HFF-Myc (cell line): ENCODE measurements around the gene MRPL34.

ENCODE experiments used
- DNase-seq: peaks from one replicate; pipeline ENCODE4 v3.0.0-alpha.2; 2011; ENCODE audit warnings: low read depth; ENCODE audit errors: extremely low read depth
- H3K4me3 ChIP-seq: replicated peaks from 2 replicates; pipeline ENCODE4 v1.5.1; 2011; ENCODE audit warnings: low read depth, mild to moderate bottlenecking, control low read depth, low read length
- CTCF ChIP-seq: IDR thresholded peaks from 2 replicates; pipeline ENCODE4 v1.5.1; 2012; ENCODE audit warnings: mild to moderate bottlenecking, low read depth, low read length, control low read depth; ENCODE audit errors: missing control alignments

The MRPL34 gene

GRCh38 chr19:17321655-17322489 is 16.2 kb downstream of the MRPL34 start:
- H3K4me3 ChIP-seq = no peak overlapping the region
- no peak for DNase-seq
- TF ChIP-seq CTCF = no peak

DNA sequence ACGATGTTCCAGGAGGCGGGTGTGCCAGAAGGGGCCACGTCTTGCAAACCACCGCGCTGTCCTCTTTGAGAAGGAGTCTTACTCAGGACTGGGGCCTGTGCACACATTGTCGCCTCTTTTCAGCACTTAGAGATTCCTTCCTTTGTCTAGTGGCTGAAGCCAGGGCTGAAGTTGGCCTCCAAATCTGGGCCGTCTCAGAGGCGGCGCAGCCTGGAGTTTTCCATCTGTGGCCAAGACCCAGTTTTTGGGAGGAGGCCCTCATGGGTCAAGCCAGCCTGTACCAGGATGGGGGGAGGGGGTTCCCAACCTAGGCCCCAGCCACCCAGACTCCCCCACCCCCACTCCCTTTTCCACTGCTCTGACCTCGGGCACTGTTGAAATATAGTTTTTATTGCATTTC is 17.2 kb downstream of the MRPL34 start:
- TF ChIP-seq CTCF = no peak
- DNase-seq = no peak
- no peak overlapping the region for H3K4me3 ChIP-seq

GRCh38 chr19:17323300-17323963 is 17.8 kb downstream of the MRPL34 start:
- H3K4me3 ChIP-seq = no peak overlapping the region
- TF ChIP-seq CTCF = no peak
- no peak for DNase-seq

- DNase-seq = no peak
- no peak overlapping the region for H3K4me3 ChIP-seq
- TF ChIP-seq CTCF = no peak
These were observed 18.3 kb downstream of the MRPL34 start for GRCh38 chr19:17323964-17324332.

DNA sequence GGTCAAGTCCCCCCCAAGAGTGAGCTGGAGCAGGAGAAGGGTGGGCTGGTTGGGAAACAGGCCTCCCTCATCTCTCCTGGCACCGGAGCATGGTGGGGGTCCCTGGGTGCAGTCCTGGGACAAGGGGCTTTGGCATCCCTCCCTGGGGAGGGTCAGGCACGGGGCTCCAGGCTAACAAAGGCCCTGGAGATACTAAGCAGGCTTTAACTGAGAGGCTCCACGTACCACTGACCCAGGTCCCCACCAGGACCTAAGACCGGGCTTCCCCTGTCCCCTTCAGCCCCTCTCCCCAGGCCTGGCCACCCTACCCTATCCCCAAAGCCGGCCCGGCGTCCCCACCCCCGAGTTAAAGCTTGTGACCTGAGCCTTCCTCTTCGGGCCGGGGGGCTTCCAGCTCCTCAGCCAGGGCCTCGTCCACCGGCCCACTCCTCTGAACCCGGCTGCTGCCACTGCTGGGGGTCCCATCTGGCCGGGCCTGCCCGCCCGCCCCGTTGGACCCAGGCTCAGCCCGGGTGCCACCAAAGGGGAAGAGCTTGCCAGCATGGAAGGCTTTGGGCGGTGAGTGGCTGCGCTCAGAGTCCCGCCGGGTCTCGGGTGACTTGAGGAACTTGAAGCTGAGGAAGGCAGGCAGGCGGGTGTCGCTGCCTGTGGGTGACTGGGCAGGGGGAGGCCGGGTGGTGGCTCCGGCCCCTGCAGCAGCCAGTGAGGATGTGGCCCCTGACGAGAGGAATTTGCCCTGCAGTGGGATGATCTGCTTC is 18.9 kb downstream of the MRPL34 start:
- no peak for TF ChIP-seq CTCF
- no peak for DNase-seq
- H3K4me3 ChIP-seq = no peak overlapping the region

- H3K4me3 ChIP-seq = no peak overlapping the region
- no peak for TF ChIP-seq CTCF
- no peak for DNase-seq
These were observed 19.5 kb downstream of the MRPL34 start for GRCh38 chr19:17325133-17325532.
